Spleen (tissue), 11 donors: ENCODE measurements around the gene KLF2. TPM values are rescaled to one million over a fixed set of nuclear protein-coding genes. Genes with fewer than 3 reads are reported as not detected.

Experiments used
- DNase-seq: peaks from one replicate; pipeline ENCODE4 v3.0.0-alpha.2; 2020
- H3K27ac ChIP-seq, 8 donors: fragments of 200-600 bp; sonication (generic) in 7 of 8; 1 replicate in 4 of 8; 2 replicates in 4 of 8; pipeline versions ENCODE4 v1.5.0 to v1.8.0; 2016 to 2021; ENCODE audit warnings: inconsistent platforms in 4 of 8, mild to moderate bottlenecking in 4 of 8, moderate library complexity in 1 of 8
- H3K27me3 ChIP-seq, 7 donors: fragments of 200-600 bp; sonication (generic) in 6 of 7; replicated peaks in 1 of 7; 1 replicate in 4 of 7; 2 replicates in 3 of 7; pipeline versions ENCODE4 v1.5.0 to v1.8.0; 2016 to 2021; ENCODE audit warnings: inconsistent platforms in 3 of 7, mild to moderate bottlenecking in 1 of 7
- H3K36me3 ChIP-seq, 6 donors: fragments of 200-600 bp; sonication (generic) in 5 of 6; 1 replicate in 4 of 6; 2 replicates in 2 of 6; pipeline versions ENCODE4 v1.5.0 to v1.8.0; 2016 to 2021; ENCODE audit warnings: inconsistent platforms in 2 of 6
- H3K4me1 ChIP-seq, 6 donors: fragments of 200-600 bp; sonication (generic) in 5 of 6; 1 replicate in 3 of 6; 2 replicates in 3 of 6; pipeline versions ENCODE4 v1.5.0 to v1.8.0; 2016 to 2021; ENCODE audit warnings: inconsistent platforms in 3 of 6
- H3K4me3 ChIP-seq, 8 donors: fragments of 200-600 bp; sonication (generic) in 7 of 8; 1 replicate in 4 of 8; 2 replicates in 4 of 8; pipeline versions ENCODE4 v1.5.0 to v1.8.0; 2016 to 2021; ENCODE audit warnings: inconsistent platforms in 4 of 8, mild to moderate bottlenecking in 4 of 8, moderate library complexity in 2 of 8
- H3K9me3 ChIP-seq, 8 donors: fragments of 200-600 bp; sonication (generic) in 7 of 8; 1 replicate in 4 of 8; 2 replicates in 4 of 8; pipeline versions ENCODE4 v1.5.0 to v1.8.0; 2016 to 2021; ENCODE audit warnings: inconsistent platforms in 4 of 8
- CTCF ChIP-seq, 11 experiments: fragments of 200-600 bp in 7 of 11; fragments of 450-650 bp in 4 of 11; sonication (generic) in 4 of 11; IDR thresholded peaks in 8 of 11; conservative IDR thresholded peaks in 3 of 11; 1 replicate in 7 of 11; 2 replicates in 4 of 11; pipeline versions ENCODE4 v1.4.0 to v1.8.0; 2016 to 2021; ENCODE audit warnings: antibody characterized with exemption in 11 of 11, inconsistent platforms in 4 of 11, mild to moderate bottlenecking in 1 of 11
- POLR2A ChIP-seq, 3 donors: fragments of 450-650 bp; IDR thresholded peaks; one replicate each; pipeline ENCODE4 v1.5.1; 2017; ENCODE audit warnings: antibody characterized with exemption in 3 of 3, mild to moderate bottlenecking in 1 of 3
- POLR2AphosphoS5 ChIP-seq, 3 donors: sonication (generic); formaldehyde crosslinking; IDR thresholded peaks; one replicate each; pipeline ENCODE4 v1.5.1; 2017; ENCODE audit warnings: antibody characterized with exemption in 3 of 3
- WGBS, 5 donors: extraction: QIAGEN DNeasy Blood & Tissue Kit in 3 of 5; methylation state at CpG; one replicate each; pipeline versions ENCODE4 v1.1.5 to v1.1.7; 2013 to 2018; 5-methylcytosine and 5-hydroxymethylcytosine counted together
- intact Hi-C: fragments of 100-400 bp; cut with DNase I; formaldehyde crosslinking; loops from one replicate; pipeline ENCODE4 v1.15.0; 2023; ENCODE audit warnings: low total_unique reads
- polyA plus RNA-seq, 3 donors: library from polyadenylated mRNA; stranded (reverse); fragments of 200-250 nt; gene quantifications; one replicate each; pipeline ENCODE4 v1.2.1, GENCODE V29; 2013
- total RNA-seq, 7 donors: library from RNA; depleted of rRNA in 3 of 7; stranded (reverse); fragments of >200 nt in 3 of 7; fragmentation: NEBNext Ultra II Directional in 4 of 7; extraction: Animal tissue kit (Norgen Biotek cat#: 25700) in 4 of 7; gene quantifications; one replicate each; pipeline versions ENCODE4 v1.1.0 to v1.2.1, GENCODE V29; 2016 to 2021
- donor health status: healthy with polysubstance abuse.
- donor health status: DM: no; HTN: no; CAD: no; lungs with moderate emphysema.
- donor health status: DM: no; HTN: no; CAD: no.
- donor health status: Bipolar disorder and iron deficiency.
- donor health status: healthy.
- donor health status: DM: no; HTN: no; CAD: no.
- donor health status: DM: yes; HTN: yes; CAD: no.

Gene KLF2
- total and polyA plus RNA-seq, 10 donors: 9.7 to 179 (median 105) TPM

- Histone ChIP-seq H3K27me3 (peaks cover 0 to 5% (median 0%) of the 10 kb centered on the region in 7 donors), H3K27ac (peak overlapping the region in 1 of 8 donors; percentile 40), H3K36me3 (no peaks in the 10 kb centered on the region), H3K4me3 (no peak overlapping the region), H3K4me1 (peaks cover 17 to 54% (median 36%) of the 10 kb centered on the region in 6 donors), H3K9me3 (peaks cover 0 to 4% (median 0%) of the 10 kb centered on the region in 8 donors)
- DNase-seq: no peak
- intact Hi-C loops: no loop called here
- TF ChIP-seq POLR2A (IDR thresholded peaks at IDR 0.05): no peak
- TF ChIP-seq CTCF (IDR thresholded peaks at IDR 0.05 in 8 of 11, conservative IDR thresholded peaks at IDR 0.05 in 3 of 11): no peak
- peak in 1 of 3 donors; percentile 50 for TF ChIP-seq POLR2AphosphoS5 (IDR thresholded peaks at IDR 0.05)
- 52 to 63% (median 61%) methylated on average over 9 of the region's 9 CpGs for WGBS, 5 donors
Measured at GRCh38 chr19:16288544-16288943, 36.1 kb upstream of the KLF2 start.

DNA sequence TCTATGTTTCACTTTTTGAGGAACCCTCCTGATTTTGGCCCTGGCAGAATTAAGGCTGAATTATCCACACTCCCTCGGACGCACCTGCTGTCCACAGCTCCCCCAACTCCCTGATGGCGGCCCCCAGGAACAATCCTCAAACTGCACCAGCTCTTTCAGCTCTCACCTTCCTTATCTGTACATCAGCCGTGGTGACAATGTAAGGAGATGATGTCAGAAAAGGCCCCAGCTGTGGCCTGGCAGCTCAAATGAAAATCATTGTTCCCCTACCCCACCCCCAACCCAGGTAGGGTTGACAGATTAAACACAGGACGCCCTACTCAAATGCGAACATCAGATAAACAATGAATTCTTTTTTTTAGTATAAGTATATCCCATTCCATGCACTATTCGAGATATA lies 35.0 kb upstream of the KLF2 start:
- no peak for DNase-seq
- intact Hi-C loops: no loop called here
- Histone ChIP-seq H3K36me3 (no peaks in the 10 kb centered on the region), H3K9me3 (peaks cover 0 to 4% (median 0%) of the 10 kb centered on the region in 8 donors), H3K27me3 (peaks cover 0 to 5% (median 0%) of the 10 kb centered on the region in 7 donors), H3K27ac (no peak overlapping the region), H3K4me1 (peaks cover 11 to 51% (median 29%) of the 10 kb centered on the region in 6 donors), H3K4me3 (no peak overlapping the region)
- WGBS, 5 donors: 82 to 89% (median 87%) methylated on average over 7 of the region's 7 CpGs
- TF ChIP-seq POLR2A (IDR thresholded peaks at IDR 0.05): no peak
- no peak for TF ChIP-seq POLR2AphosphoS5 (IDR thresholded peaks at IDR 0.05)
- TF ChIP-seq CTCF (IDR thresholded peaks at IDR 0.05 in 8 of 11, conservative IDR thresholded peaks at IDR 0.05 in 3 of 11): no peak

DNA sequence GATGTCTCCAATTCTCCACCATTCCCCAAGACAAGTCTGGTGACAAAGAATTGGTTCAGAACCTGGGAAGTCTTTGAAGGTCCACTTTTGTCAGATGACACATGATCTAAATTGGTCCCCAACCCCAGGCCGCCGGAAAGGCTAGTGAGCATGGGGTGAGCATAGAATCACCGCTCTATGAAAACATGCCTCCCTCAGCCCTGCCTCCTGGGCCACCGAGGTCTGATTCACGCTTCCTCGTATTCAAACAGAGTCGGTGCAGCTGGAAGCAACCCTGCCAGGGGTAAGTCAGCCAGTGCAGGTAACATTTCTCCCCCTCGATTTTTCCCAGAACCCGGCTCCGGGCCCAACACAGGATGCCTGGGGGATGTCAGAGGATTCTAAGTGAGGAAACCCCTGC lies 33.9 kb upstream of the KLF2 start:
- WGBS, 5 donors: 82 to 88% (median 85%) methylated on average over 10 of the region's 10 CpGs
- no peaks in the 10 kb centered on the region for H3K36me3 ChIP-seq
- H3K27me3 ChIP-seq: peaks cover 0 to 5% (median 0%) of the 10 kb centered on the region in 7 donors
- DNase-seq: no peak
- intact Hi-C loops: no loop called here
- TF ChIP-seq CTCF (IDR thresholded peaks at IDR 0.05 in 8 of 11, conservative IDR thresholded peaks at IDR 0.05 in 3 of 11) (no peak), POLR2A (IDR thresholded peaks at IDR 0.05) (no peak), POLR2AphosphoS5 (IDR thresholded peaks at IDR 0.05) (no peak)
- no peak overlapping the region for H3K4me3 ChIP-seq
- H3K9me3 ChIP-seq: peaks cover 0 to 4% (median 0%) of the 10 kb centered on the region in 8 donors
- peaks cover 6 to 40% (median 19%) of the 10 kb centered on the region in 6 donors for H3K4me1 ChIP-seq
- H3K27ac ChIP-seq: no peak overlapping the region

- H3K9me3 ChIP-seq: peaks cover 0 to 4% (median 0%) of the 10 kb centered on the region in 8 donors
- 58 to 69% (median 63%) methylated on average over 27 of the region's 27 CpGs for WGBS, 5 donors
- no peak for DNase-seq
- H3K4me1 ChIP-seq: peaks cover 0 to 13% (median 4%) of the 10 kb centered on the region in 6 donors
- H3K36me3 ChIP-seq: no peaks in the 10 kb centered on the region
- TF ChIP-seq POLR2AphosphoS5 (IDR thresholded peaks at IDR 0.05): peak in 2 of 3 donors; percentile 18 to 53
- TF ChIP-seq CTCF (IDR thresholded peaks at IDR 0.05 in 8 of 11, conservative IDR thresholded peaks at IDR 0.05 in 3 of 11): no peak
- H3K27me3 ChIP-seq: no peaks in the 10 kb centered on the region
- H3K27ac ChIP-seq: peak overlapping the region in 7 of 8 donors; percentile 61 to 79 (median 71)
- H3K4me3 ChIP-seq: peak overlapping the region in 1 of 8 donors; percentile 1
- intact Hi-C loops: no loop called here
Measured at GRCh38 chr19:16293118-16294091, 31.2 kb upstream of the KLF2 start.
